Right lobe of liver (tissue), 4 donors: ENCODE measurements around the gene TTC9.

Experiments
- POLR2A ChIP-seq: fragments of 450-650 bp; IDR thresholded peaks from one replicate; pipeline ENCODE4 v1.6.1; 2017; ENCODE audit warnings: antibody characterized with exemption, mild to moderate bottlenecking
- TF ChIP-seq, protein P1 (sequence below), 4 donors: fragments of 200-600 bp in 3 of 4; fragments of 450-650 bp in 1 of 4; IDR thresholded peaks; one replicate each; pipeline versions ENCODE4 v1.5.1 to v1.8.0; 2016 to 2022; ENCODE audit warnings: antibody characterized with exemption in 4 of 4, mild to moderate bottlenecking in 2 of 4
- donor health status: DM: no; HTN: no; CAD: no.
- donor health status: DM: no; HTN: no; CAD: no.
- donor health status: DM: no; HTN: yes; CAD: no.

DNA sequence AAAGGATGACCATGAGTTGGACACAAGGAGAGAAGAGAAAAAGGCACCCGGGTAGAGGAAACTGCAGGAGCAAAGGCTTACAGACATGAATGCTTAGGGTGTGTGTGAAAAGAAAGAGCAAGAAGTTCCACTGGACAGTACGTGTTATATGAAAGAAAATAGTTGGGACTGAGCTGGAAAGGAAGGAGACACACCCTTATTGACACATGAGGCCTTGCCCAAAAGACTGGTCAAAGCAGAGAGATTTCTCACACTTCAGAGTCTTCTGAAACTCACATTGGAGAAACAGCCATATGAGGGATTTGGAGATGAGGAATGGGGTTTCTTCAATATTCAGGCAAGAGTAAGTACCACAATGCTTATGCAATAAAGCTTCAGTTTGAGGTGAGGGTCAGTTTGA lies 56.0 kb downstream of the TTC9 start:
- TF ChIP-seq, protein P1, sequence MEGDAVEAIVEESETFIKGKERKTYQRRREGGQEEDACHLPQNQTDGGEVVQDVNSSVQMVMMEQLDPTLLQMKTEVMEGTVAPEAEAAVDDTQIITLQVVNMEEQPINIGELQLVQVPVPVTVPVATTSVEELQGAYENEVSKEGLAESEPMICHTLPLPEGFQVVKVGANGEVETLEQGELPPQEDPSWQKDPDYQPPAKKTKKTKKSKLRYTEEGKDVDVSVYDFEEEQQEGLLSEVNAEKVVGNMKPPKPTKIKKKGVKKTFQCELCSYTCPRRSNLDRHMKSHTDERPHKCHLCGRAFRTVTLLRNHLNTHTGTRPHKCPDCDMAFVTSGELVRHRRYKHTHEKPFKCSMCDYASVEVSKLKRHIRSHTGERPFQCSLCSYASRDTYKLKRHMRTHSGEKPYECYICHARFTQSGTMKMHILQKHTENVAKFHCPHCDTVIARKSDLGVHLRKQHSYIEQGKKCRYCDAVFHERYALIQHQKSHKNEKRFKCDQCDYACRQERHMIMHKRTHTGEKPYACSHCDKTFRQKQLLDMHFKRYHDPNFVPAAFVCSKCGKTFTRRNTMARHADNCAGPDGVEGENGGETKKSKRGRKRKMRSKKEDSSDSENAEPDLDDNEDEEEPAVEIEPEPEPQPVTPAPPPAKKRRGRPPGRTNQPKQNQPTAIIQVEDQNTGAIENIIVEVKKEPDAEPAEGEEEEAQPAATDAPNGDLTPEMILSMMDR (IDR thresholded peaks at IDR 0.05): no peak
- no peak for TF ChIP-seq POLR2A
